IPS-20b (cell line): ENCODE results near the gene FLT1.

Experiments used
- H3K27ac ChIP-seq: one replicate; pipeline ENCODE4 v1.5.1; 2013; ENCODE audit warnings: low read length
- H3K27me3 ChIP-seq: 2 replicates; pipeline ENCODE4 v1.6.1; 2013; ENCODE audit warnings: mild to moderate bottlenecking, low read length, inconsistent platforms; ENCODE audit not compliant: insufficient read depth
- H3K36me3 ChIP-seq: 2 replicates; pipeline ENCODE4 v1.6.1; 2013; ENCODE audit warnings: low read depth, mild to moderate bottlenecking, inconsistent platforms, low read length, moderate library complexity; ENCODE audit not compliant: insufficient read depth
- H3K4me1 ChIP-seq: 2 replicates; pipeline ENCODE4 v1.6.1; 2013; ENCODE audit warnings: mild to moderate bottlenecking, control low read depth, inconsistent platforms, low read length, moderate library complexity; ENCODE audit not compliant: insufficient read depth
- H3K4me3 ChIP-seq: 2 replicates; pipeline ENCODE4 v1.5.1; 2013; ENCODE audit warnings: mild to moderate bottlenecking, low read length, inconsistent platforms
- H3K9ac ChIP-seq: 2 replicates; pipeline ENCODE4 v1.6.1; 2013; ENCODE audit warnings: low read depth, mild to moderate bottlenecking, inconsistent platforms, low read length, moderate library complexity
- H3K9me3 ChIP-seq: 2 replicates; pipeline ENCODE4 v1.6.1; 2013; ENCODE audit warnings: mild to moderate bottlenecking, low read depth, low read length, inconsistent platforms; ENCODE audit not compliant: insufficient read depth

FLT1 gene

DNA sequence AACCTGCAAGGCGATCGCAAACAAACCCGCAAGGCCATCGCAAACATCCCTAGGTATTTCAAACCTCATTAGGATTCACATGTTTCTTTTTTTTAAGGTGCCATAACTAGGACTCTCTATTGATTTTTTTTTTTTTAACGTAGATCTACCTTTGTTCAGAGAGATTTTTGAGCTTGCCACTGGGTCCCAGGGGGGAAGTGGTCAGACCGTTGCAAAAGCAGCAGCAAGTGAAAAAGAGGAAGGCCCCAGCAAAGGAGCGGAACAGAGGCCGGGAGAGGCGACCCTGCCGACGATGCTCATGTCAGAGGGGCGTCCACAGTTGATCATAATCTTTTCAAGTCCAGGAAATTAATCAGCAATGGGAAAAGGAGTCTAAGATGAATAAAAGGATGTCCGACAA is 32.7 kb upstream of the FLT1 start:
- Histone ChIP-seq H3K27ac (no peak overlapping the region), H3K9me3 (no peaks in the 10 kb centered on the region), H3K36me3 (no peaks in the 10 kb centered on the region), H3K27me3 (peaks cover 25% of the 10 kb centered on the region), H3K4me1 (peaks cover 13% of the 10 kb centered on the region; the same call in 1 of the 2 replicates), H3K4me3 (no peak overlapping the region), H3K9ac (no peak overlapping the region)

DNA sequence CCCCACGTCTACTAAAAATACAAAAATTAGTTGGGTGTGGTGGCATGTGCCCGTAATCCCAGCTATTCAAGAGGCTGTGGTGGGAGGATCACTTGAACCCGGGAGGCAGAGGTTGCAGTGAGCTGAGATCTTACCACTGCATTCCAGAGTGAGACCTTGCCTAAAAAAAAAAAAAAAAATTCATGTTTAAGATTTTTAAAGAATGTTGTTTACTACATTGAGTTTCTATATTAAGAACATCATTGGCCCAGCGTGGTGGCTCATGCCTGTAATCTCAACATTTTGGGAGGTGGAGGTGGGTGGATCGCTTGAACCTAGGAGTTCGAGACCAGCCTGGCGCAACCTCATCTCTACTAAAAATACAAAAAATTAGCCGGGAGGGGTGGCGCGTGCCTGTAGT is 31.9 kb upstream of the FLT1 start:
- Histone ChIP-seq H3K9me3 (no peaks in the 10 kb centered on the region), H3K4me3 (no peak overlapping the region), H3K9ac (no peak overlapping the region), H3K27ac (no peak overlapping the region), H3K36me3 (no peaks in the 10 kb centered on the region), H3K4me1 (peaks cover 13% of the 10 kb centered on the region; the same call in 1 of the 2 replicates), H3K27me3 (peaks cover 20% of the 10 kb centered on the region)

DNA sequence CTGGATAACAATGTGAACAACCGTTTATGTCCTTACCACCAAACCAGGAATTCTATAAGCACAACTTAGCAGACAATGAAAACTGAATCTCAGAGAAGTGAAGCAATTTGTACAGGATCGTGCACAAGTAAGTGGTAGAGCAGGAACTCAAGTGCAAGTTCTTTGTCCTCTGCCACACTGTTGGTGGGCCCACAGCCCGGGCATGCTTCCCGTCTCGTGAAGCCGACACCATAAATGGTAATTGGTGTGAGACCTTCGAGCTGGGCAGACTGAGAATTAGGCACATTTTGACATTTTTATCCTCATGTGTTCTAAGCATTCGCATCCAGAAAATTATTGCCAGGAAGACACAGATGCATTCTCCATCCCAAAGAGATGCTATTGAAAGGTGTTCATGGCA is 27.9 kb upstream of the FLT1 start:
- H3K4me1 ChIP-seq, result no peaks in the 10 kb centered on the region
- H3K27ac ChIP-seq, result no peak overlapping the region
- H3K9me3 ChIP-seq, result no peaks in the 10 kb centered on the region
- H3K27me3 ChIP-seq, result no peaks in the 10 kb centered on the region
- no peak overlapping the region for H3K4me3 ChIP-seq
- H3K9ac ChIP-seq, result no peak overlapping the region
- no peaks in the 10 kb centered on the region for H3K36me3 ChIP-seq

DNA sequence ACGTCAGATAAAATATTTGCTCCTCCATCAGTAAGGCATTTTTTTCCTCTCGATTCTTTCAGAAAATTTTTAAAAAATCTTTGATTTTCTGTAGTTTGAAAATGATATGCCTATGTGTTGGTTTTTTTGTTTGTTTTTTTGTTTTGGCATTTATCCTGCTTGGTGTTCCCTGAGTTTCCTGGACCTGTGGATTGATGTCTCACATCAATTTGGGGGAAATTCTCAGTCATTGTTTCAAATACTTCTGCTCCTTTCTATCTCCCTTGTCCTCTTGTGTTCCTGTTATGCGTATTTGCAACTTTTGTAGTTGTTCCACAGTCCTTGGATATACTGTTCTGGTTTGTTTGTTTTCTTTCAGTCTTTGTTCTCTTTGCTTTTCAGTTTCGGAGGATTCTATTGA is 18.8 kb upstream of the FLT1 start:
- Histone ChIP-seq H3K36me3 (no peaks in the 10 kb centered on the region), H3K27me3 (no peaks in the 10 kb centered on the region), H3K4me3 (no peak overlapping the region), H3K9ac (no peak overlapping the region), H3K27ac (no peak overlapping the region), H3K4me1 (no peaks in the 10 kb centered on the region), H3K9me3 (no peaks in the 10 kb centered on the region)

DNA sequence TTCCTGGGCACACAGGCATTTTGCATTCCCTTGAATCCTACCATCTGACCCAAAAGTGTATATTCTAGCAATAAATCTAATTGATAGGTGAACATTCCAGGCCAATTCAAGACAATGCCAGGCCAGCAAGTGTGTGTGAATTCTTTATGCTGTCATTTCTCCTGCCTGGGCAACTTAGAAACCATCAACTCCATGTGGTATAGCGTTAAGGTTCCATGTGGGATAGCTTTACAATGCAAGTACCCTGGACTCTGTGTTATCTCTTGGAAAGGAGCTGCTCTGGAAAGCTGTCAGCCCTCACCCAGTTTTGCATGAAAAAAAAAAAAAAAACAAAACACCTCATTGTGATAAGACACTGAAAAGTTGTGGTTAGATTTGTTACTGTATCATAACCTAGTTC is 15.6 kb upstream of the FLT1 start:
- no peak overlapping the region for H3K9ac ChIP-seq
- no peak overlapping the region for H3K4me3 ChIP-seq
- H3K9me3 ChIP-seq, result no peaks in the 10 kb centered on the region
- no peaks in the 10 kb centered on the region for H3K27me3 ChIP-seq
- no peaks in the 10 kb centered on the region for H3K4me1 ChIP-seq
- H3K36me3 ChIP-seq, result no peaks in the 10 kb centered on the region
- no peak overlapping the region for H3K27ac ChIP-seq

DNA sequence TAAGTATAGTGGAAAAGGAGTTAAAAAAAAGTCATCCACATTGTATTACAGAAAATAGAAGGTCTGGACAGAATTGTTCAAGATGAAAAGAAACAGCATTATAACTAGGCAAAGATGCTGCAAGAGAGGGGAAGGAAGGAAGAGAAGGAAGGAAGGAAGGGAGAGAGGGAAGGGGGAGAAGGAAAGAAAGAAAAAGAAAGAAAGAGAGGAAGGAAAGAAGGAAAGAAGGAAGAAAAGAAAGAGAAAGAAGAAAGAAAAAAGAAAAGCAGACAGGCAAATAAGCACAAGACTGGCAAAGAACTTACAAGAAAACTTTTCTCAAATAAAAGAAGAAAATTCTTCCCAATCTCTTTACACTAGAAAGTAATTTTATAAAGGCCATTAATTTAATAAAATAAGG is 15.1 kb upstream of the FLT1 start:
- no peak overlapping the region for H3K27ac ChIP-seq
- H3K27me3 ChIP-seq, result no peaks in the 10 kb centered on the region
- H3K9ac ChIP-seq, result no peak overlapping the region
- no peak overlapping the region for H3K4me3 ChIP-seq
- H3K36me3 ChIP-seq, result no peaks in the 10 kb centered on the region
- H3K4me1 ChIP-seq, result no peaks in the 10 kb centered on the region
- no peaks in the 10 kb centered on the region for H3K9me3 ChIP-seq

DNA sequence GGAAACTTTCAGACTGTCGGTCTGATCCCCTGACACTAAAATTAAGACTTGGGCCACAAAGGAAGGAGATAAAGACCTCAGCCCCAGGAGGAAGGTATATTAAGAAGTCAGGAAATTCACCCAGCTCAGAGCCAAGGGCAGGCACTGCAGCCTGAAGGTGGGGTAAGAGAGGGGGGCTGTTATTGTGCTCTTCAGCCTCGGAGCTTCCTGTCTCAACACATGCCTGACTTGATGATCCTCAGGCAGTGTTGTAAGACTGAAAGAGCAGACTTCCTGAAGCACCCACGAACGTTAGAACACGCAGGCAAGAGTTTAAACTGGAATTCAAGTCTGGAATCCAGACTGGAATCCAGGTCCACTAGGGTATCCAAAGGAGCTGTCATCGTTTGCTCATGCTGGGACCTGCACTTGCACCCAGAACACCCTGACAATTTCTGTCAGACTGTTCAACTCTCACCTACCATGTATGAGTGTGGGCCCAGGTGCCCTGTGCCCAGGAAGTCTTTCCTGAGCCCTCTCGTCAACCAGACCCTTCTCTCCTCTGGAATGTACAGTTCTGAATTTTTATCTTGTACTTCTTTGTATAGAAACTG is 10.7 kb upstream of the FLT1 start:
- H3K4me1 ChIP-seq, result peaks cover 8% of the 10 kb centered on the region
- no peaks in the 10 kb centered on the region; the same call in 1 of the 2 replicates for H3K9me3 ChIP-seq
- H3K27ac ChIP-seq, result no peak overlapping the region
- H3K4me3 ChIP-seq, result no peak overlapping the region
- no peaks in the 10 kb centered on the region for H3K36me3 ChIP-seq
- H3K9ac ChIP-seq, result no peak overlapping the region
- no peaks in the 10 kb centered on the region for H3K27me3 ChIP-seq

DNA sequence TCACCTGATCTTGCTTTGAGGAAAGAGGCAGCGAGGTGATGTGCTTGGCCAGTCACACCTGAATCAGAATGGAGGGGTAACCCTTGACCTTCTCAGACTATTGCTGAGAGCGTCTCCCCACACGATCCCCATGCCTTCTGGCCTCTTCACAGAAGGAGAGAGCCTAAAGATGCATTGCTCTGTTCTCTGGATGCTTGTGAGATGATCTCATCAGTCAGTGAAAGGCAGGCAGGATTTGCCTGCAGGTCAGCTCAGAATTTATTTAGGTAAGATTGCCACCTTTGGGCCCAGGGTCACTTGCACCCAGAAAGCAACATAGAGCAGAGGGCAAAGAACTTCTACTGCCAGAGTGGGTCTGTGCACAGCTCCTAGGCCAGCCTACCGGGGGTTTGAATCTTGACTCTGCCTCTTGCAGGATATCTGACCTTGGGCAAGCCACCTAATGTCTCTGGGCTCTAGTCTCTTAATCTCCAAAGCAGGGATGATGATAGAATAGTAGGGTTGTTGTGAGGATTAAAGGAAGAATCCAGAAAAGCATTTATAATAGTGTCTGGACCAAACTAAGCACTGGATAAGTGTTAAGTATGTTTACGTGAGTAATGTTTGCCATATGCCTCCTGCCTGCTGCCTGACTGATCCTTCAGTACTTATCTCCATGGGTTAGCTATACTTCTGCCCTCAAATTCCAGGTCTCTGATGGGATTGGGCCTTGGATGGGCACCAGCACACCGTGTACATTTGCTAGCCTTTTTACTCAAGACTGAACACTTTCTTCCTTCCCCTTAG is 8.4 kb upstream of the FLT1 start:
- 0 out of 2 replicates have a peak, but pooled peaks cover under 1% of the 10 kb centered on the region for H3K27me3 ChIP-seq
- no peak overlapping the region; the same call in 1 of the 2 replicates for H3K9ac ChIP-seq
- H3K4me3 ChIP-seq, result no peak overlapping the region
- H3K9me3 ChIP-seq, result no peaks in the 10 kb centered on the region; the same call in 1 of the 2 replicates
- no peaks in the 10 kb centered on the region for H3K36me3 ChIP-seq
- H3K4me1 ChIP-seq, result peaks cover 8% of the 10 kb centered on the region
- no peak overlapping the region for H3K27ac ChIP-seq

DNA sequence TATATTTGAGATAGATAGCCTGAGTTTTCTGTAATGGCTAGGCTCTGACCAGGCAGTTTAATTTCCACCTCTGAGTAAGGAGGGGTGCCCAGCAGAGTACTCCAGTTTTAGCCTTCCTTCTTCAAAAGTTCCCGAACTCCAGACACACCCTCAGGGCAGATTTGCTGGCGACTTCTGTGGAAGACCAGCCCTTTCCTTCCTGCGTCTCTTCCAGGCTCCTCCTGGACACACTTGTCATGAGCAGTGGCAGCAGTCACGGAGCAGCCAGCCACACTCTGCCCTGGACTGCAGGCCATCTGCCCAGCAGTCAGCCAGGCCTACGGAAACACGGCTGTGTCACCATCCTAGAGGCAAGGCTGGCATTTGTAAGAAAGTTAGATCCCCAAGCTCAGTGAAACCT is 6.6 kb upstream of the FLT1 start:
- H3K4me3 ChIP-seq, result no peak overlapping the region
- no peak overlapping the region for H3K9ac ChIP-seq
- H3K9me3 ChIP-seq, result no peaks in the 10 kb centered on the region; the same call in 1 of the 2 replicates
- peaks cover 18% of the 10 kb centered on the region for H3K27me3 ChIP-seq
- no peaks in the 10 kb centered on the region for H3K36me3 ChIP-seq
- H3K27ac ChIP-seq, result no peak overlapping the region
- H3K4me1 ChIP-seq, result peaks cover 17% of the 10 kb centered on the region

DNA sequence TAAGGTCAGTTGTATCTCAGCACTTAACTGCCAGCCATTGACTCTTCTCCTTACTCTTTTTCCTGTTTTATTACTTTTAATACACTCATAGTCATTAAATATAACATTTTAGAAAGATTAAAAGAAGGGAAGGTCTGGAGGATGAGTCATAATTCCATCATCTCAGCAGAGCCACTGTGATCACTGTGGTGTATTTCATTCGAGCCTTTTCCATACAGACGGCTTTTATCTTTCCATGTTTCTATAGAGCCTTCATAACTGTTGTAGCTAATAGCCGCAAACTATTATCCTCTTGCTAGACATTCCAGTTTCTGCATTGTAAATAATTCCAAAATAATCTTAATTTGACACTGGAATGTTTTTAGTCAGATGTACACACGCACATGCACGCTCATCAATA is 4.7 kb upstream of the FLT1 start:
- Histone ChIP-seq H3K4me1 (peaks cover 24% of the 10 kb centered on the region), H3K4me3 (no peak overlapping the region), H3K9ac (no peak overlapping the region), H3K27ac (no peak overlapping the region), H3K36me3 (no peaks in the 10 kb centered on the region), H3K27me3 (peaks cover 32% of the 10 kb centered on the region), H3K9me3 (no peaks in the 10 kb centered on the region; the same call in 1 of the 2 replicates)

DNA sequence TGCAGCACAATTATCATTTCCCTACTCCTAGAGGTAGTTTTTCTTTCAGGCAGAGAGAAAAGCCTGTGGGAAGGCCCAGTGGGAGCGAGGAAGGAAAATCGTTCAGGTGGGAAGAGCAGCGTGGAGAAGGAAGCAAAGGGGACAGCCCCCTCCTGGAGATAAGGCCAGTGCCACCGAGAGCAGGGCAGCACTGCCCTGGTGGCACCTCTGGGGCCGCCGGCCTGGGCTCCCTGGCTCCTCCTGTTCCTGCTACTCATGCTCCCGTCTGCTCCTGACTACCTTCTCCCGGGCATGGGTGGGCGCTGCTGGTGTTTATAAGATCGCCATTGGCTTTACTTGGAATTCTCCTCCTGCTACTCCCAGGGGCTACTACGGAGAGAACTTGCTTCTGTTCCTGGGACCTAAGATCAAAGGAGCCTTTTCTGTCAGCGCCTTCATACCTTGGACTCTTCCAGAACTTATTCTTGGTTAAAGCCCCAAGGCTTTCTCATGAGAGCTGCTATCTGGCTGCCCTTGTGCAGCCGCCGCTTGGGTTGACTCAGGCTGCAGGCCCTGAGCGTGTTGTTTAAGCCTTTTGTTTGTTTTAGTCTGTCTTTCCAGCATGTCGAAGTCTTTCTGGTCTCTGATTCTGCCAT is 3.7 kb upstream of the FLT1 start:
- Histone ChIP-seq H3K4me3 (no peak overlapping the region), H3K9ac (no peak overlapping the region), H3K4me1 (peaks cover 24% of the 10 kb centered on the region), H3K27me3 (peaks cover 42% of the 10 kb centered on the region), H3K9me3 (no peaks in the 10 kb centered on the region), H3K27ac (no peak overlapping the region), H3K36me3 (no peaks in the 10 kb centered on the region)
